Tibial nerve (tissue), 4 donors: ENCODE data around the gene RCSD1. TPM values are rescaled to one million over a fixed set of nuclear protein-coding genes. Genes with fewer than 3 reads are reported as not detected.

Experiments used
- DNase-seq, 2 donors: peaks; one replicate each; pipeline ENCODE4 v3.0.0-alpha.2; 2019; ENCODE audit warnings: low spot score in 2 of 2
- H3K27ac ChIP-seq, 4 donors: fragments of 200-600 bp; sonication (generic) in 3 of 4; one replicate each; pipeline ENCODE4 v1.5.1; 2017 to 2019; ENCODE audit warnings: mild to moderate bottlenecking in 1 of 4
- H3K27me3 ChIP-seq, 2 donors: fragments of 200-600 bp; sonication (generic) in 1 of 2; one replicate each; pipeline versions ENCODE4 v1.5.1 to v1.6.0; 2017 to 2019
- H3K36me3 ChIP-seq, 3 donors: fragments of 200-600 bp; sonication (generic); one replicate each; pipeline ENCODE4 v1.5.1; 2018 to 2019
- H3K4me1 ChIP-seq, 4 donors: fragments of 200-600 bp; sonication (generic) in 3 of 4; one replicate each; pipeline ENCODE4 v1.5.1; 2017 to 2019
- H3K4me3 ChIP-seq, 4 donors: fragments of 200-600 bp; sonication (generic) in 3 of 4; one replicate each; pipeline ENCODE4 v1.5.1; 2017 to 2019; ENCODE audit warnings: mild to moderate bottlenecking in 1 of 4, moderate library complexity in 1 of 4
- H3K9me3 ChIP-seq, 4 donors: fragments of 200-600 bp; sonication (generic) in 3 of 4; one replicate each; pipeline ENCODE4 v1.5.1; 2017 to 2019
- EP300 ChIP-seq, 2 donors: sonication (generic); formaldehyde crosslinking; IDR thresholded peaks; one replicate each; pipeline ENCODE4 v1.6.1; 2017; ENCODE audit warnings: antibody characterized with exemption in 2 of 2, mild to moderate bottlenecking in 1 of 2
- POLR2A ChIP-seq, 2 donors: fragments of 450-650 bp; IDR thresholded peaks; one replicate each; pipeline ENCODE4 v1.6.1; 2017; ENCODE audit warnings: antibody characterized with exemption in 2 of 2, mild to moderate bottlenecking in 2 of 2, moderate library complexity in 2 of 2
- WGBS, 2 donors: methylation state at CpG; one replicate each; pipeline ENCODE4 v1.1.5; 2018; 5-methylcytosine and 5-hydroxymethylcytosine counted together
- total RNA-seq, 4 donors: library from RNA; depleted of rRNA; stranded (reverse); fragments of >200 nt; gene quantifications; one replicate each; pipeline ENCODE4 v1.1.0, GENCODE V29; 2016
- TF ChIP-seq, protein P1 (sequence below), 5 experiments: fragments of 200-600 bp in 3 of 5; fragments of 450-650 bp in 2 of 5; sonication (generic) in 3 of 5; IDR thresholded peaks; one replicate each; pipeline ENCODE4 v1.5.1; 2016 to 2019; ENCODE audit warnings: antibody characterized with exemption in 5 of 5, mild to moderate bottlenecking in 3 of 5, moderate library complexity in 2 of 5

The RCSD1 gene
- total RNA-seq, 4 donors from 2014 or later, result 10.0 to 17.7 (median 12.9) TPM

DNA sequence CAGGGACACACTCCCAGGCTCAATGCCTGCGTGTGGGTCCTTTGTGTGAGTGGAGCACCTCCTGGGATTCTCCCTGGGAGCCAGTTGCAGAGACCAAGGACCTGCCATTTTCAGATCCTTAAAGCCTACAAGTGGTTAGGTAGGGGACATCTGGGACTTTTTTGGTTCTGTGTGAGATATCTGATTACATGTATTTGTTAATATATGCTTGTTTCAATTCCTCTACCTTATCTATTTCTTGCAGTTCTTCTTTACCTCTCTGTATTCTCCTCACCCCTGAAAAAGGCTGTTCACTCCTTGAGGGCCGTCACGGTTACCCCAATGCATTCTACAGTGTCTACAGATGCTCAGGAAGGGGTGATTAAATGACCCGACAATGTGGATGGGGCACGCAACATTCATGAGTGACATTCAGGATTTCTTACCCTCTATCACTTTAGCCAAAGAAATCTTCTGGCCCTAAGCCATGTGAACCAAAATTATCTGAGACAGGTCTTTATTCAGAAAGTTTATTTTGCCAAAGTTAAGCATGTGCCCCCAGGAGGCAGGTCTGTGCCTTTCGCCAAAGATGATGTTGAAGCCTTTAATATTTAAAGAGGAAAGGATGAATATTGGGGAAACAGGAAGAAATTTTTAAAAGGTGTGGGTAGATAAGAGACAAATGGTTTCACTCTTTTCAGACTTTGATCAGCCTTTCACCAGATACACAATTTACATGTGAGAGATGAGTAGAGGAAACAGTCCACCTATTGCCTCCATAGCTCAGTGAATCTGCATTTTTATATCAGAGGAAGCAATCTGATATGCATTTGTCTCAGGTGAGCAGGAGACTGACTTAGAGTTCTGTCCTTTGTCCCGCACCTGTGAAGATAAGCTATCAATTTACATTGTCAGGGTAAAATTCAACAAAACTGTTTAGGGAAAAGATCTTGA is 47.1 kb downstream of the RCSD1 start:
- no peak overlapping the region for H3K4me3 ChIP-seq
- H3K4me1 ChIP-seq, result peaks cover 0 to 13% (median 3%) of the 10 kb centered on the region in 4 donors
- WGBS, 2 donors, result 80 to 90% methylated on average over 7 of the region's 7 CpGs
- H3K9me3 ChIP-seq, result no peaks in the 10 kb centered on the region
- TF ChIP-seq, protein P1, sequence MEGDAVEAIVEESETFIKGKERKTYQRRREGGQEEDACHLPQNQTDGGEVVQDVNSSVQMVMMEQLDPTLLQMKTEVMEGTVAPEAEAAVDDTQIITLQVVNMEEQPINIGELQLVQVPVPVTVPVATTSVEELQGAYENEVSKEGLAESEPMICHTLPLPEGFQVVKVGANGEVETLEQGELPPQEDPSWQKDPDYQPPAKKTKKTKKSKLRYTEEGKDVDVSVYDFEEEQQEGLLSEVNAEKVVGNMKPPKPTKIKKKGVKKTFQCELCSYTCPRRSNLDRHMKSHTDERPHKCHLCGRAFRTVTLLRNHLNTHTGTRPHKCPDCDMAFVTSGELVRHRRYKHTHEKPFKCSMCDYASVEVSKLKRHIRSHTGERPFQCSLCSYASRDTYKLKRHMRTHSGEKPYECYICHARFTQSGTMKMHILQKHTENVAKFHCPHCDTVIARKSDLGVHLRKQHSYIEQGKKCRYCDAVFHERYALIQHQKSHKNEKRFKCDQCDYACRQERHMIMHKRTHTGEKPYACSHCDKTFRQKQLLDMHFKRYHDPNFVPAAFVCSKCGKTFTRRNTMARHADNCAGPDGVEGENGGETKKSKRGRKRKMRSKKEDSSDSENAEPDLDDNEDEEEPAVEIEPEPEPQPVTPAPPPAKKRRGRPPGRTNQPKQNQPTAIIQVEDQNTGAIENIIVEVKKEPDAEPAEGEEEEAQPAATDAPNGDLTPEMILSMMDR (IDR thresholded peaks at IDR 0.05), result no peak
- no peak for TF ChIP-seq EP300 (IDR thresholded peaks at IDR 0.05)
- TF ChIP-seq POLR2A (IDR thresholded peaks at IDR 0.05), result no peak
- no peaks in the 10 kb centered on the region for H3K36me3 ChIP-seq
- DNase-seq, result no peak
- no peaks in the 10 kb centered on the region for H3K27me3 ChIP-seq
- H3K27ac ChIP-seq, result no peak overlapping the region

DNA sequence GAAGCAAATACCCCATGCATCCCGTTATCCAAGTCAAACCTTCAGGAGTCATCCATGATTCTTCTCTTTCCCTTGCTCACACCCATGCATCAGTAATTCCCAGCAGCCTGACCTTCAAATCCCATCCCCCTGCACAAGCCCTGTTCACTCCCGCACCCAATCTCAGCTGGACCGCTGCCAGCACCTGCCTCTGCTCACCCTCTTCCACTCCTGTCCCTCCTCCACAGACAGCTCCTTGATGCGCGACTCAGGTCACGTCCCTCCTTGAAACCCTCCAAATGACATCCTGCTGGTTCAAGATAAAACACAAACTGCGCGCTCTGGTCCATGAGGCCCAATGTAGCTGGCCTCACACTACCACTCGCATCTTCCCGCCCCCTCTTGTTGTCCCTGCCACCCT is 48.4 kb downstream of the RCSD1 start:
- H3K36me3 ChIP-seq, result no peaks in the 10 kb centered on the region
- TF ChIP-seq EP300 (IDR thresholded peaks at IDR 0.05) (no peak), POLR2A (IDR thresholded peaks at IDR 0.05) (no peak)
- TF ChIP-seq, protein P1 (IDR thresholded peaks at IDR 0.05), result no peak
- no peak overlapping the region for H3K4me3 ChIP-seq
- H3K9me3 ChIP-seq, result no peaks in the 10 kb centered on the region
- peaks cover 0 to 13% (median 3%) of the 10 kb centered on the region in 4 donors for H3K4me1 ChIP-seq
- no peak for DNase-seq
- no peaks in the 10 kb centered on the region for H3K27me3 ChIP-seq
- H3K27ac ChIP-seq, result no peak overlapping the region
- WGBS, 2 donors, result 91 to 94% methylated on average over 10 of the region's 10 CpGs

- no peaks in the 10 kb centered on the region for H3K36me3 ChIP-seq
- H3K27ac ChIP-seq, result no peak overlapping the region
- no peak for DNase-seq
- H3K4me3 ChIP-seq, result no peak overlapping the region
- H3K9me3 ChIP-seq, result no peaks in the 10 kb centered on the region
- H3K4me1 ChIP-seq, result peaks cover 0 to 13% (median 3%) of the 10 kb centered on the region in 4 donors
- H3K27me3 ChIP-seq, result no peaks in the 10 kb centered on the region
- 96% methylated on average over 3 of the region's 3 CpGs for WGBS, 2 donors
- TF ChIP-seq, protein P1 (IDR thresholded peaks at IDR 0.05), result no peak
- TF ChIP-seq POLR2A (IDR thresholded peaks at IDR 0.05), result no peak
- TF ChIP-seq EP300 (IDR thresholded peaks at IDR 0.05), result no peak
Measured at GRCh38 chr1:167678838-167679237, 48.8 kb downstream of the RCSD1 start.

- WGBS, 2 donors, result 90 to 98% methylated on average over 6 of the region's 6 CpGs
- peaks cover 0 to 13% (median 3%) of the 10 kb centered on the region in 4 donors for H3K4me1 ChIP-seq
- no peak for TF ChIP-seq POLR2A (IDR thresholded peaks at IDR 0.05)
- TF ChIP-seq EP300 (IDR thresholded peaks at IDR 0.05), result no peak
- TF ChIP-seq, protein P1 (IDR thresholded peaks at IDR 0.05), result no peak
- H3K27ac ChIP-seq, result no peak overlapping the region
- no peaks in the 10 kb centered on the region for H3K9me3 ChIP-seq
- H3K36me3 ChIP-seq, result no peaks in the 10 kb centered on the region
- H3K4me3 ChIP-seq, result no peak overlapping the region
- no peak for DNase-seq
- no peaks in the 10 kb centered on the region for H3K27me3 ChIP-seq
Measured at GRCh38 chr1:167679714-167680113, 49.7 kb downstream of the RCSD1 start.

DNA sequence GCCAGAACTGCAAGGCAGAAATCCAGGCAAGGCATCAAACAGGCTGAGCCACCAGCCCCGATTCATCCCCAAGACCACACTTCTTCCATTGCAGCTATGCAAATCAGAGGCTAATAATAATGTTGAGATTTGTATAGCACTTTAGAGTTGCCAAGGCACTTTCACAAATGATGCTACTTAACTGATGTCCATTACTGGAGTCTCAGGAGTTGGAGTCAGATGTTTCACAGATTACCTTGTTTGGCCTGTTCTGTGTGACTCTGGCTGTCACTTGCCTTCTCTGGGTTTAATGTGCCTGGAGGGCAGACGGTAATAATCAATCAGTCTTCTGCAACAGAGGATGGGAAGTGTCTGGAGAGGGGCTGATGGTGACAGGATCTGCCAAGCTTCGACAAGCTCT is 51.0 kb downstream of the RCSD1 start:
- 57 to 60% methylated on average over 3 of the region's 3 CpGs for WGBS, 2 donors
- peak overlapping the region in 2 of 4 donors; percentile 0 to 26 for H3K27ac ChIP-seq
- TF ChIP-seq POLR2A (IDR thresholded peaks at IDR 0.05) (no peak), EP300 (IDR thresholded peaks at IDR 0.05) (no peak)
- TF ChIP-seq, protein P1 (IDR thresholded peaks at IDR 0.05), result no peak
- H3K27me3 ChIP-seq, result no peaks in the 10 kb centered on the region
- DNase-seq, result no peak
- no peak overlapping the region for H3K4me3 ChIP-seq
- H3K4me1 ChIP-seq, result peaks cover 0 to 13% (median 3%) of the 10 kb centered on the region in 4 donors
- no peaks in the 10 kb centered on the region for H3K9me3 ChIP-seq
- no peaks in the 10 kb centered on the region for H3K36me3 ChIP-seq
